ENCODE data around the gene COQ4. TPM values are rescaled to one million over a fixed set of nuclear protein-coding genes. Genes with fewer than 3 reads are reported as not detected.

COQ4 gene
- total RNA-seq, 1 experiment from 2014 or later = 19.1 TPM

GRCh38 chr9:128349125-128349524 is 26.5 kb downstream of the COQ4 start:
- no peak overlapping the region for H3K4me3 ChIP-seq (ENCODE audit: low read depth in 2 of 2, low read length in 2 of 2)
- ATAC-seq (no peak), DNase-seq (ENCODE audit: low read depth, low spot score) (no peak)
- no peaks in the 10 kb centered on the region for H3K9me3 ChIP-seq (ENCODE audit: control insufficient read depth, insufficient read depth, low read depth, low read length)
- TF ChIP-seq REST (IDR thresholded peaks at IDR 0.05; ENCODE audit: insufficient read depth in 1 of 2, low read depth in 2 of 2, low read length in 1 of 2) (no peak), TCF7L2 (IDR thresholded peaks at IDR 0.05; ENCODE audit: low read depth, low read length) (no peak), CTCF (IDR thresholded peaks at IDR 0.05) (no peak), SIN3A (IDR thresholded peaks at IDR 0.05; ENCODE audit: borderline replicate concordance, insufficient read depth, low read depth, low read length) (no peak), POLR2AphosphoS5 (IDR thresholded peaks at IDR 0.05; ENCODE audit: low read depth, low read length) (no peak)
- ChIA-PET POLR2A (no interaction called here), CTCF (no interaction called here)
- H3K27ac ChIP-seq (ENCODE audit: low read length) = no peak overlapping the region
- no peaks in the 10 kb centered on the region for H3K27me3 ChIP-seq (ENCODE audit: control insufficient read depth, insufficient read depth, low read length)
- in situ Hi-C loops (cut with HindIII; ENCODE audit: low pct_unique_long_range_greater_than_20kb, low sequenced_read_pairs) (no loop called here), intact Hi-C loops (cut with micrococcal nuclease; ENCODE audit: unreplicated experiment) (loop anchor here (10.0 kb wide), 1 partner anchor 54 kb away; no protein-coding TSS in a partner anchor)
- H3K36me3 ChIP-seq (ENCODE audit: control insufficient read depth, insufficient read depth, low read length) = no peaks in the 10 kb centered on the region
- no TSS peak for BruUV-seq (replicated peaks)
- H3K4me1 ChIP-seq (ENCODE audit: control insufficient read depth, insufficient read depth, low read length) = no peaks in the 10 kb centered on the region

GRCh38 chr9:128349772-128350171 is 27.1 kb downstream of the COQ4 start:
- Histone ChIP-seq H3K4me3 (ENCODE audit: low read depth in 2 of 2, low read length in 2 of 2) (no peak overlapping the region), H3K36me3 (ENCODE audit: control insufficient read depth, insufficient read depth, low read length) (no peaks in the 10 kb centered on the region), H3K9me3 (ENCODE audit: control insufficient read depth, insufficient read depth, low read depth, low read length) (no peaks in the 10 kb centered on the region), H3K27me3 (ENCODE audit: control insufficient read depth, insufficient read depth, low read length) (no peaks in the 10 kb centered on the region), H3K27ac (ENCODE audit: low read length) (no peak overlapping the region), H3K4me1 (ENCODE audit: control insufficient read depth, insufficient read depth, low read length) (no peaks in the 10 kb centered on the region)
- ChIA-PET POLR2A (no interaction called here), CTCF (no interaction called here)
- no TSS peak for BruUV-seq (replicated peaks)
- no peak for DNase-seq (ENCODE audit: low read depth, low spot score)
- no peak for ATAC-seq
- TF ChIP-seq REST (IDR thresholded peaks at IDR 0.05; ENCODE audit: insufficient read depth in 1 of 2, low read depth in 2 of 2, low read length in 1 of 2) (no peak), SIN3A (IDR thresholded peaks at IDR 0.05; ENCODE audit: borderline replicate concordance, insufficient read depth, low read depth, low read length) (no peak), CTCF (IDR thresholded peaks at IDR 0.05) (no peak), POLR2AphosphoS5 (IDR thresholded peaks at IDR 0.05; ENCODE audit: low read depth, low read length) (no peak), TCF7L2 (IDR thresholded peaks at IDR 0.05; ENCODE audit: low read depth, low read length) (no peak)
- in situ Hi-C loops (cut with HindIII; ENCODE audit: low pct_unique_long_range_greater_than_20kb, low sequenced_read_pairs) (no loop called here), intact Hi-C loops (cut with micrococcal nuclease; ENCODE audit: unreplicated experiment) (loop anchor here (10.0 kb wide), 1 partner anchor 55 kb away; no protein-coding TSS in a partner anchor)

Data from Panc1 (cell line).